A673 (cell line): Measurements from ENCODE around the gene SLC35E4. TPM values are rescaled to one million over a fixed set of nuclear protein-coding genes. Genes with fewer than 3 reads are reported as not detected.
A peak's percentile ranks its signal among the peaks of the same experiment; 100 is the strongest.

ENCODE experiments used
- BruUV-seq: library from RNA; stranded (reverse); fragments of 400-500 nt; replicated peaks from 2 replicates; lab custom pipeline; 2021; lab: Mats Ljungman, UMichigan
- CTCF ChIA-PET: fragments of 300-600 bp; sonication (Branson Sonifier 250); formaldehyde crosslinking; loops from one replicate; lab custom pipeline; 2022; ENCODE audit warnings: antibody characterized with exemption; lab: Charles Lee
- POLR2A ChIA-PET: fragments of 300-600 bp; sonication (Branson Sonifier 250); formaldehyde crosslinking; loops from one replicate; lab custom pipeline; 2022; ENCODE audit warnings: antibody characterized with exemption; ENCODE audit not compliant: low non-redundant PET; lab: Charles Lee
- DNase-seq: peaks from one replicate; pipeline ENCODE4 v3.0.0-alpha.2; 2015; ENCODE audit warnings: low spot score
- H3K27ac ChIP-seq: fragments of 200-600 bp; sonication (generic); 2 replicates; pipeline ENCODE4 v1.5.1; 2016; ENCODE audit warnings: mixed run types, low read depth, mild to moderate bottlenecking, mixed read lengths, antibody characterized with exemption, low read length; ENCODE audit not compliant: poor library complexity, severe bottlenecking
- H3K27me3 ChIP-seq: fragments of 200-600 bp; sonication (generic); replicated peaks from 2 replicates; pipeline ENCODE4 v1.6.1; 2017; ENCODE audit warnings: mixed run types, low read depth, mild to moderate bottlenecking, mixed read lengths, antibody characterized with exemption, low read length; ENCODE audit not compliant: insufficient read depth, poor library complexity
- H3K36me3 ChIP-seq: fragments of 200-600 bp; sonication (generic); 2 replicates; pipeline ENCODE4 v1.6.1; 2016; ENCODE audit warnings: mixed run types, mild to moderate bottlenecking, mixed read lengths, antibody characterized with exemption, low read length; ENCODE audit not compliant: insufficient read depth, poor library complexity, severe bottlenecking
- H3K4me1 ChIP-seq: fragments of 200-600 bp; sonication (generic); 2 replicates; pipeline ENCODE4 v1.6.1; 2017; ENCODE audit warnings: mixed run types, mild to moderate bottlenecking, mixed read lengths, antibody characterized with exemption, low read length; ENCODE audit not compliant: insufficient read depth, poor library complexity, severe bottlenecking
- H3K4me3 ChIP-seq: fragments of 200-600 bp; sonication (generic); 2 replicates; pipeline ENCODE4 v1.5.1; 2016; ENCODE audit warnings: low read depth, mixed run types, mild to moderate bottlenecking, mixed read lengths, low read length; ENCODE audit not compliant: poor library complexity, severe bottlenecking
- H3K9me3 ChIP-seq: fragments of 200-600 bp; sonication (generic); 2 replicates; pipeline ENCODE4 v1.6.1; 2016; ENCODE audit warnings: mixed run types, low read depth, mild to moderate bottlenecking, mixed read lengths, antibody characterized with exemption, low read length; ENCODE audit not compliant: poor library complexity, severe bottlenecking
- CTCF ChIP-seq: fragments of 300-800, 200-600 bp; sonication (generic); conservative IDR thresholded peaks from 2 replicates; pipeline ENCODE4 v1.5.1; 2017; ENCODE audit warnings: low read depth, mild to moderate bottlenecking, antibody characterized with exemption, low read length, moderate library complexity, mixed read lengths
- EZH2 ChIP-seq: fragments of 200-600 bp; sonication (generic); IDR thresholded peaks from 2 replicates; pipeline ENCODE4 v1.6.1; 2017; ENCODE audit warnings: borderline replicate concordance, low read depth, mild to moderate bottlenecking, mixed read lengths, antibody characterized with exemption, low read length; ENCODE audit not compliant: poor library complexity, severe bottlenecking
- intact Hi-C: fragments of 100-400 bp; cut with micrococcal nuclease; formaldehyde crosslinking; loops from one replicate; pipeline ENCODE4 v1.10.0; 2022; ENCODE audit not compliant: unreplicated experiment
- total RNA-seq: library from RNA; stranded (reverse); gene quantifications from 2 replicates; pipeline ENCODE4 v1.2.3, GENCODE V29; 2021

The SLC35E4 gene
- total RNA-seq, 1 experiment from 2014 or later = 2.4 TPM

- ChIA-PET POLR2A (no interaction called here), CTCF (no interaction called here)
- intact Hi-C loops = no loop called here
Measured at GRCh38 chr22:30694171-30694639, 58.6 kb downstream of the SLC35E4 start.

DNA sequence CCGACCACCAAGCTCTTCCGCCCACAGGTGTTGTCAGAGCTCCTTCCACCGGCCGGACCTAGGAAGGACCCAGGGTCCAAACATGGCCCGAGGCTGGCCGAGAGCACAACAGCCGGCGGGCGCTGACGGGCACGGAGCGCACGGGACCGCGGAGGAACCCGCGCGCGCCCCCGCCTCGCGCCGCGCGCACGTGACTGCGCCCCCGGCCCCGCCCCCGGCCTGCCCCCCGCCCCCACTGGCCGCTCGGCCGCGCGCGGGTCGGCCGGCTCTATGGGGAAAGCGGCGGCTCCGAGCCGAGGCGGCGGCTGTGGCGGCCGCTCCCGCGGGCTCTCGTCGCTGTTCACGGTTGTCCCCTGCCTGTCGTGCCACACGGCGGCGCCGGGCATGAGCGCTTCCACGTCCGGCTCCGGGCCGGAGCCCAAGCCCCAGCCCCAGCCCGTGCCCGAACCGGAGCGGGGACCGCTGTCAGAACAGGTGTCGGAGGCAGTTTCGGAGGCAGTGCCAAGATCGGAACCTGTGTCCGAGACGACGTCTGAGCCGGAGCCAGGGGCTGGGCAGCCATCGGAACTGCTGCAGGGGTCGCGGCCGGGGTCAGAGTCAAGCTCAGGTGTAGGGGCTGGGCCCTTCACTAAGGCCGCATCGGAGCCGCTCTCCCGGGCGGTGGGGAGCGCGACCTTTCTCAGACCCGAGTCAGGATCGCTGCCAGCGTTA is 59.2 kb downstream of the SLC35E4 start, which contains the start of gene OSBP2:
OSBP2 (plus strand) TSS at position 235 of the 711 bp plus-strand sequence; CDS start at position 271, 36 bp downstream.
- CTCF ChIA-PET = no interaction called here

More at GRCh38 chr22:30694171-30694639, 58.6 kb downstream of the SLC35E4 start:
- BruUV-seq = no TSS peak
- peak; percentile 24 for DNase-seq
- peak overlapping the region; percentile 49 for H3K4me3 ChIP-seq
- no peaks in the 10 kb centered on the region for H3K9me3 ChIP-seq
- H3K36me3 ChIP-seq = no peaks in the 10 kb centered on the region
- H3K4me1 ChIP-seq = peaks cover 5% of the 10 kb centered on the region
- no peaks in the 10 kb centered on the region for H3K27me3 ChIP-seq
- TF ChIP-seq EZH2 = no peak
- no peak for TF ChIP-seq CTCF
- no peak overlapping the region for H3K27ac ChIP-seq

GRCh38 chr22:30695351-30695851 is 59.8 kb downstream of the SLC35E4 start:
- Histone ChIP-seq H3K9me3 (no peaks in the 10 kb centered on the region), H3K4me3 (peak overlapping the region; percentile 49), H3K27me3 (no peaks in the 10 kb centered on the region), H3K27ac (no peak overlapping the region), H3K36me3 (no peaks in the 10 kb centered on the region), H3K4me1 (peaks cover 5% of the 10 kb centered on the region)
- no peak for DNase-seq
- CTCF ChIA-PET = no interaction called here
- POLR2A ChIA-PET = no interaction called here
- BruUV-seq = no TSS peak
- TF ChIP-seq CTCF (no peak), EZH2 (no peak)
- intact Hi-C loops = no loop called here

More for the DNA sequence above, 59.2 kb downstream of the SLC35E4 start, which contains the start of gene OSBP2:
- Histone ChIP-seq H3K4me3 (peak within 1 kb of the TSS; percentile 49), H3K4me1 (peaks cover 5% of the 10 kb centered on the region), H3K9me3 (no peaks in the 10 kb centered on the region), H3K27me3 (no peaks in the 10 kb centered on the region), H3K27ac (no peak within 1 kb of the TSS), H3K36me3 (no peaks in the 10 kb centered on the region)
- no peak for TF ChIP-seq EZH2
- peak; percentile 23 for DNase-seq
- no TSS peak for BruUV-seq
- intact Hi-C loops = no loop called here
- POLR2A ChIA-PET = no interaction called here
